Esophagus muscularis mucosa (tissue), 4 donors: ENCODE measurements around the gene CSMD2.

Experiments
- CTCF ChIP-seq, 3 experiments: fragments of 200-600 bp in 2 of 3; fragments of 450-650 bp in 1 of 3; sonication (generic) in 2 of 3; IDR thresholded peaks; one replicate each; pipeline ENCODE4 v1.5.1; 2017 to 2019; ENCODE audit warnings: antibody characterized with exemption in 3 of 3, mild to moderate bottlenecking in 2 of 3, moderate library complexity in 1 of 3
- EP300 ChIP-seq: sonication (generic); formaldehyde crosslinking; IDR thresholded peaks from one replicate; pipeline ENCODE4 v1.6.1; 2017; ENCODE audit warnings: antibody characterized with exemption
- POLR2AphosphoS5 ChIP-seq, 2 donors: sonication (generic); formaldehyde crosslinking; IDR thresholded peaks; one replicate each; pipeline ENCODE4 v1.6.1; 2017; ENCODE audit warnings: antibody characterized with exemption in 2 of 2

GRCh38 chr1:33735624-33736023 is 429.4 kb downstream of the CSMD2 start:
- TF ChIP-seq EP300 (no peak), CTCF (IDR thresholded peaks at IDR 0.05) (peak in 1 of 3 experiments; percentile 14), POLR2AphosphoS5 (IDR thresholded peaks at IDR 0.05) (no peak)
